HuH-7 (cell line): Measurements from ENCODE around the gene BCDIN3D.
"Not testable (repeated sequence)": the region's sequence is repeated elsewhere in the genome, so short reads cannot be mapped to it uniquely, and the experiment has no call there.

ENCODE experiments used
- DNase-seq: peaks from one replicate; pipeline ENCODE4 v3.0.0; 2011; ENCODE audit warnings: low spot score

Gene BCDIN3D, protein sequence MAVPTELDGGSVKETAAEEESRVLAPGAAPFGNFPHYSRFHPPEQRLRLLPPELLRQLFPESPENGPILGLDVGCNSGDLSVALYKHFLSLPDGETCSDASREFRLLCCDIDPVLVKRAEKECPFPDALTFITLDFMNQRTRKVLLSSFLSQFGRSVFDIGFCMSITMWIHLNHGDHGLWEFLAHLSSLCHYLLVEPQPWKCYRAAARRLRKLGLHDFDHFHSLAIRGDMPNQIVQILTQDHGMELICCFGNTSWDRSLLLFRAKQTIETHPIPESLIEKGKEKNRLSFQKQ

DNA sequence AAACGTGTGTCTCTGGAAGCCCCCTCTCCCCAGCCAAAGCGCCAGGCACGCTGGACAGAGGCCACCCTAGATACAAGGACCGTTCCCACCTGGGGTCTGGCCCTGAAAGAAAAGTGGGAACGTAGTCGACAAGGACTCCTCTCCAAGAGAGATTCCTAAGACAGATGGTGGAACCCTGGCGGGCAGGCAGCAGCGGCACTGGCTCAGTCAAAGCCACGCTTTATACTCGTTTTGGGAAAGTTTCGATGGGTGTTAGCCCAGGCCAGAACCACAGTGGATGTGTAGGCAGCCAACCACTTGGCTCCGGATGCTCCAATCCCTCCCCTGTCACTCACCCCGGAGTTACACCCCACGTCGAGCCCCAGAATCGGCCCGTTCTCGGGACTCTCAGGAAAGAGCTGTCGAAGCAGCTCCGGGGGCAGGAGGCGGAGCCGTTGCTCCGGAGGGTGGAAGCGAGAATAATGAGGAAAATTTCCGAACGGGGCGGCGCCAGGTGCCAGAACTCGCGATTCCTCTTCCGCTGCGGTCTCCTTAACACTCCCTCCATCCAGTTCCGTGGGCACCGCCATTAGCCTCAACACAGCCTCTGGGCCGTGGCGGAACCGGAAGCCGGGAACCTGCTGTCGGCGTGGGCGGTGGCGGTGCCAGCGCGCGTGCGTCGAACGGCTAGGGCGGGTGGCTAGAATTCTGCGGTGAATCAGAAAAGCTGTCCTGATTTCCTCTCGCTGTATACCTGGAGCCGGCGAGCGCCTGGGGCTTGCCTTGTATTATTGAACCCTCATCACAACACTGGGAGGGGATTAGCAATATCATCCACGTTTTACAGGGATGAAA, at the start of gene BCDIN3D:
Gene BCDIN3D, minus strand, starts transcription at position 588 of the 834 bp plus-strand sequence. Its CDS starts 19 bp downstream, at position 569.
- DNase-seq, result peak; percentile 86

GRCh38 chr12:49892084-49892731, 49.3 kb upstream of the BCDIN3D start:
- DNase-seq, result no peak

GRCh38 chr12:49891476-49891875, 48.6 kb upstream of the BCDIN3D start:
- no peak for DNase-seq

- no peak for DNase-seq
These were observed 48.1 kb upstream of the BCDIN3D start for GRCh38 chr12:49891012-49891411.

DNA sequence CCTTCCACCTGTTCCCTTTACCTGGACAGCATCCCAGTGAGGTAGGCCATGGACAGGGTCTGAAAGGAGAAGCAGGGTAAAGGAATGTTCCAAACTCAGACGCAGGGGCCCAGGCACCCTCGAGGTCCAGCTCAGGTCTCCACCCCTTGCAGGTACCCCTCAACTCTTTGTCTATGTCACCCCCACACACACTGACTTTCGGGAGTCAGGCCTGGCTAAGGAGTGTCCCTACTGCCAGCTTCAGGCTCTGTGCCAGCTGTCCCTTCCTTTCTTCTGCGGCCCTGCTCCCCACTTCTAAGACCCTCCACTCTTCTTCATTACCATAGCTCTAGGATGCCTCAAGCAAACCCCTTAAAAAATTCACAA, 47.2 kb upstream of the BCDIN3D start:
- DNase-seq, result no peak

DNA sequence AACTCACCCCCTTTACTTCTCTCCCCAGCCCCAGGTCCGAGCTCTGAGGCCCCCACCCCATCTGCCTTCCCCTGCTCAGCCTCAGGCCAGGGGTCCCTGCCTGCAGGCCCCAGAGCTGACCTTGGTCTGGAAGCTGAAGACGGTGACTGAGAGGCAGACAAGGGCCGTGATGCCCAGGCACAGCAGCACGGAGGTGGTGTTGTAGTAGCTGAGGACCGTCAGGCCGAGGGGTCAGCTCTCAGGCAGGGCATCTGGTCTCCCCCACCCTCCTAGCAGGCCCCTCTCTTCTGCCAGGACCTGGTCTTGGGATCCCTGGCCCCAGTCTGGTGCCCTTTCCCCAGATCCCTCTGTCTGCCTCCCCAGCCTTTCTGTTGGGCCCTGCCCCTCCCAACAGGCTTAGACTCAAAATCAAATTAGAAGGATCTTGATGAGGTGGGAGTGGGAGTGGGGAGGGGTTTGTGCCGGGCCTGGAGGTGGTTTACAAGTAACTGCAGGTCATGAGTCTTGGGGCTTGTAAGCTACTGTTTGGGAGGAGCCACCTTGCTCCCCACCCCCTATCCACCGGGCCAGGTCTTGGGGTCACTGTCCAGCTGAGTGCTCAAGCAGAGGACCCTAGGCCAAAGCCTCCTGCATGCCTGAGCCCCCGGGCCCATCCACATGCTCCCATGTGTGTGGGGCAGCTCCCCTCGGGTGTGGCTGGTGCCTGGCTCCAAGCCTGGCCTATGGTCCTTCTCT, 46.6 kb upstream of the BCDIN3D start:
- DNase-seq, result no peak

- no peak for DNase-seq
These were observed 45.7 kb upstream of the BCDIN3D start for GRCh38 chr12:49888461-49889151.

DNA sequence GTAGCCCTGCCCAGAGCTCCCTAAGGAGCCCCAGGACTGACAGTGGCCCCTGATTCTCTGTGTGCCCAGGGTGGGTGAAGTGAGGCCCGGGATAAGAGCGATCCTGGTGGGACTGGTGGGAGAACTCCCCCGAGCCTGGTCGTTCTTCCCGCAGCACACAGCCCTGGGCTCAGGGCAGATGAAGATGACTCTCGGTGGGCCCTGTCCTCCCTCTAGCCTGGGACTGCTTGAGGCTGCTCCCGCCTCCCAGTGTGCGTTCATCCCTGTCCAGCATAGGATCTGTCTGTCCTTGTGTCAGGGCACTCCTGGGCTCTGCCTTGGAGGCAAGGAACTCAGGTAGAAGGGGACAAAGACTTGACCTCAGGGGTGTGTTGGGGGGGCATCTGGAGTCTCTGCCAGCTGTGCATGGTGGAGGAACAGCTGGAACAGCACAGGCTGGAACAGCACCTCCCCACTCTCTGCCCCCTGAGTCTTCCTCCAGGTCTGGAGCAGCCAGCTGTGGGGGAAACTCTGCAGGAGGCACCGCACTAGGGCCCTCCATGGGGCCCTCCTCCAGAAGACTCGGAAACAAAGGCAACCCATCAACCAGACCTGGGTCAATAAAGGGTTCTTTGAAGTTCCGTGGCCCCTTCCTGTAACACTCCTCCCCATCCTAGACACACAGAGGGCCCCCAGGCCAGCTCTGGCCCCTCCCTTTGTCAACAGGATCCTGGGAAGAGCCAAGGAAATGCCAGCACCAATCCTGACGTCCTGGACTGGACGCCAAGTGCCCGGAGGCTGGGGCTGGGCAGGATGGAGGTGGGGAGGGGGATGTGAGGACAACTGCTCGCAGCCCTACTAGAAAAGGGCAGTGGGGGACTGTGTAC, 44.9 kb upstream of the BCDIN3D start:
- DNase-seq, result no peak

DNA sequence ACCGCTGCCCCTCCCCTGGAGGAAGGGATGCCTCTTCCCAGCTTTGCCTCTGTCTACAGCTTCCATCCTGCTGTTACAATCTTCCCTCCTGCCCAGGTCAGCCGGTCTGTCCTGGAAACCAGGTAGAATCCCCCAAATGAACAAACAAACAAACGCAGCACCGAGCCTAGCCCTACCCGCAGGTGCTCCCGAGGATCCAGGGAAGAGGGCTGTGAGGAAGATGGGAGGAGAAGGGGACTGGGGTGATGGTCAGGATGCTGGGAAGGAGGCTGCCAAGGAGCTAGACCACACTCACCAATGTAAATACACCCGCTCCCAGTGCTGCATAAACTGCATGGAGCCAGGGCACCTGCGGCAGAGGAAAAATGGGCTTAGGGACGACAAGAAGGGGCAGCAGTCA, 44.2 kb upstream of the BCDIN3D start:
- no peak for DNase-seq

GRCh38 chr12:49885663-49886461, 43.0 kb upstream of the BCDIN3D start:
- peak; percentile 42 for DNase-seq

- no peak for DNase-seq
These were observed 42.2 kb upstream of the BCDIN3D start for GRCh38 chr12:49885118-49885517.

DNA sequence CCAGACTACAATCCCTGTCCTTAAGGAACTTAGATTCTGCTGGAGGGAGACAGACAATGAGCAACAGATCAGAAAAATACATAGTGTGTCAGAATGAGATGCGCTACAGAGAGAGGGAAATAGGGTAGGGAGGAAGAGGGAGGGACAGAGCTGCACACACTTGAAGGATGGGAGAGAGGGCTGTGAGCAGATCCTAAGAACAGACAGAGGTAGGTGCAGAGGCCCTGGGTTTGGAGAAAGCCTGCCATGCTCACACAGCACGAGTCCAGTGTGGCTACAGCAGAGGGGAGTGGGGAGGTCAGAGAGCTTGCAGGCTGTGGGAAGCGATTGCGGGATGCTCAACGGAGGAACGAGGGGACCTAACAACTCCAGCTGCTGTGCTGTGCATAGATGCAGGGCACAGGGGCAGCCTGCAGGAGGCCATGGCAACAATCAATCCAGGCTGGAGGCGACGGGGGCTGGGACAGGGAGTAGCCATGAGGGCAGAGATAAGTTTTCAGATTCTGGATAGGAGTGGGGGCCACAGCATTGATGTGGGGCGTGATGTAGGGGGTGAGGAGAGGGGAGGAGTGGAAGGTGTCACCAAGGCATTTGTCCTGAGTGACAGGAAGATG, 40.1 kb upstream of the BCDIN3D start:
- DNase-seq, result no peak

DNA sequence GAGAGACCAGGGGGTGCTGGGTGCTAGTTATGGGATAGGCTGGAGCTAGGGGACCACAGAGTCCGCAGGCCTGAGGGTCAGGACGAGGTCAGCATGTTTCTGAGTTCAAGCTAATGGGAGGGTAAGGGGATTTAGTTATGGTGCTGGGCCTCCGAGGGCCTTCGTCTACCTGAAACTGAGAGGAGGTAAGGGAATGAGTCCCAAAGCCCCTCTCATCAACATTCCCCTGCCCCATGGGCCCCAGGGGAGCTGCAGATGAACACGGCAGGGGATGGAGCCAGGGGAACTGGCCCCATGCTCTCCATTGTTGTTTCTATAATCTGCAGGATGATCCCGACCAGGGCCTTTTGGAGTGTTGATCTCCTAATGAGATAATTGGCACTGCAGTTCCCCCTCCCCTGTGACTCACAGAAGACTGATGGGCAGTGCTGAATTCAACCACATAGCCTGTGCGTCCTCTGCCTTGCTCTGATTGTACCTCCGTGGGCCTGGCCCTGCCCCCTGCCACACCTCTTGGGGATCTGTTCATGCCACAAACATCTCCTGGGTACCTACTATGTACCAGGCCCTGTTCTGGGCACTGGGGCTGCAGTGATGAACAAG, 39.4 kb upstream of the BCDIN3D start:
- DNase-seq, result no peak

DNA sequence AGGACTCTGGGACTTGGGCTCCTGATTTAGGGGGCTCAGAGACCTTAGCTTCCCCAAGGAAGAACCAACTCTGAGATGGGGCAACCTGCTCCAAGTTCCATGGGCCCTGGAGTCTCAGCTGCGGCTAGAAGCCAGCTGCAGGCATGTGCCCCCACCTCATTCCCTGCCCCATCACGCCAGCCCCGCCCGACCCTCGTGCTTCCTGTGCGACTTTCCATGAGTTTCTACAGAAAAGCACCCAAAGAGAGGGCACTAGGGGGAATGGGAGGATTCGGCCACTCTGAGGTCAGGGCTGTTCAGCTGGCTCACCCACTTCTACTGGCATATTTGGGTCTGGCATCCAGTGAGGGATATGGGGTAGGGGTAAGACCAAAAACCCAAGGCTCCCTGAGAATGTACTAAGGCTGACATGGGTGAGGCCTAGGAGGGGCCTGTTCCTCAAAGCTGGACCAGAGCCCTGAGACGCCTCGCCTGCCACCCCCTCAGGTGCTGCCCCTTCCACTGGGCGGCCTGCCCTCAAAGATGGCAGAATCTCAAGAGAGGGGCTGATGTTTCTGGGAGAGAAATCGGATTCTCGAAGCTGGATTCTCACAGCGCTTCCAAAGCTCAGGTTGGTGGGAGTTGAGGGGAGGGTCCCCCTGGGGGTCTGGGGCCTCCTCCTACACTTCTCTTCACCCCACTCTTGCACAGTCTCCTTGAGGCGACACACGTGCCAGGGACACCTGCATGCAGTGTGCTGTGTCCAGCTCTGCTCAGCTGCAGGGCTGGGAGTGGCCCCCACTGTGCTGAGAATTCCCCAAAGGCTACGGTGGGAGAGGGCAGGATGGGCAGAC, 38.7 kb upstream of the BCDIN3D start:
- DNase-seq, result no peak

DNA sequence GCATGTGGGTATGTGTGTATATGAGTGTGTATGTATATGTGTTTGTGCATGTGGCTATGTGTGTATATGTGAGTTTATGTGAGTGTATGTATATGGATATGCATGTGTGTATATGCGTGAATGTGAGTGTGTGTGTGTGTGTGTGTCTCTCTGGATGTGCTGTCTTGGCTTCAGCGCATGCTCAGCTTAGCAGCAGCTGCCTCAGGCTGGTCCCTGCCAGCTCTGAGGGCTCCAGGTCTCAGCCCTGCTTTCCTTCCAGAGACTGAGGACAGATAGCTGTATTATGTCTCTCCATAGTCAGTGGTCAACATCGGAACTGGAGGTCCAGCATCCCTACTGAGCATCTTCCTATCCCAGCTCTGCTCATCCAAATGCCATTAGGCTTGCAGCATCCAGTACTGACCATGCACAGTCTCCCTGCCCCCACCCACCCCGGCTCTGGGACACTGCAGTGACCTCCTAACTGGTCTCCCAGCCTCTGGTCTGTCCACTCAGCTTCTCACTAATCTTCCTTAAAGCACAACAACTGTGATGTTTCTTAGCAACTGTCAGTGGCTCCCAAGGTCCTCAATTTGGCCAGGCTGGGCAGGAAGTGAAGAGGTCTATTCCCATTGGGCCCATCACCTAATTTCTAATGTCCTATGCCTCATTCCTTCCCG, 38.0 kb upstream of the BCDIN3D start:
- no peak for DNase-seq

DNA sequence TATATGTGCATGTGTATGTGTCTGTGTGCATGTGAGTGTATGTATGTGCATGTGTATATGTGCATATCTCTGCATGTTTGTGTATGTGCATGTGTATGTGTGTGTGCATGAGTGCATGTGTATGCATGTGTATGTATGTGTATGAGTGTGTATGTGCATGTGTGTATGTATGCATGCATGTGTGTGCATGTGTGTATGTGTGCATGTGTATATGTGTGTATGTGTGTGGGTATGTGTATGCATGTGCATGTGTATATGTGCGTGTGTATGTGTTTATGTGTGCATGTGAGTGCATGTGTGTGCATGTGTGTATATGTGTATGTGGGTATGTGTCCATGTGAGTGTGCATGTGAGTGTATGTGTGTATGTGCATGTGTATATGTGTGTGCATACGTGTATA, 36.2 kb upstream of the BCDIN3D start:
- DNase-seq, result not testable (repeated sequence)

DNA sequence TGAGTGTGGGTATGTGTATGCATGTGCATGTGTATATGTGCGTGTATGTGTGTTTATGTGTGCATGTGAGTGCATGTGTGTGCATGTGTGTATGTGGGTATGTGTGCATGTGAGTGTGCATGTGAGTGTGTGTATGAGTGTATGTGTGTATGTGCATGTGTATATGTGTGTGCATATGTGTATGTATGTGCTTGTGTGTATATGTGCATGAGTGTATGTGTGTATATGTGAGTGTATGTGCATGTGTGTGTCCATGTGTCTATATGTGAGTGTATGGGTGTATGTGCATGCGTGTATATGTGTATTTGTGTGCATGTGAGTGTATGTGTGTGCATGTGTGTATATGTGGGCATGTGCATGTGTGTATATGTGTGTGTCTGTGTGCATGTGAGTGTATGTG, 35.1 kb upstream of the BCDIN3D start:
- DNase-seq, result no peak

- no peak for DNase-seq
These were observed 34.2 kb upstream of the BCDIN3D start for GRCh38 chr12:49877066-49877465.
